Glutamatergic neuron (in vitro differentiated cells): Measurements from ENCODE around the gene TOMM40. TPM values are rescaled to one million over a fixed set of nuclear protein-coding genes. Genes with fewer than 3 reads are reported as not detected.
A peak's percentile ranks its signal among the peaks of the same experiment; 100 is the strongest.
"Not testable (repeated sequence)": the region's sequence is repeated elsewhere in the genome, so short reads cannot be mapped to it uniquely, and the experiment has no call there.

ENCODE experiments used
- DNase-seq: peaks from one replicate; pipeline ENCODE4 v3.0.0; 2022
- H3K27ac Mint-ChIP-seq: one replicate; pipeline ENCODE4 v1.8.0; 2020; ENCODE audit warnings: mild to moderate bottlenecking, mixed read lengths, inconsistent platforms; ENCODE audit not compliant: unreplicated experiment
- H3K27me3 Mint-ChIP-seq: one replicate; pipeline ENCODE4 v1.8.0; 2020; ENCODE audit warnings: mild to moderate bottlenecking, moderate library complexity, mixed read lengths, inconsistent platforms; ENCODE audit not compliant: unreplicated experiment
- H3K36me3 Mint-ChIP-seq: one replicate; pipeline ENCODE4 v1.8.0; 2020; ENCODE audit warnings: mild to moderate bottlenecking, mixed read lengths, inconsistent platforms; ENCODE audit not compliant: unreplicated experiment
- H3K4me1 Mint-ChIP-seq: one replicate; pipeline ENCODE4 v1.8.0; 2020; ENCODE audit warnings: mild to moderate bottlenecking, low read depth, mixed read lengths, inconsistent platforms; ENCODE audit not compliant: unreplicated experiment
- H3K4me3 Mint-ChIP-seq: one replicate; pipeline ENCODE4 v1.8.0; 2020; ENCODE audit warnings: mild to moderate bottlenecking, mixed read lengths, inconsistent platforms; ENCODE audit not compliant: unreplicated experiment
- H3K9me3 Mint-ChIP-seq: one replicate; pipeline ENCODE4 v1.8.0; 2020; ENCODE audit warnings: mild to moderate bottlenecking, moderate library complexity, mixed read lengths, inconsistent platforms; ENCODE audit not compliant: unreplicated experiment
- CTCF ChIP-seq: fragments of 200-600 bp; sonication (generic); IDR thresholded peaks from one replicate; pipeline ENCODE4 v1.5.0; 2021; ENCODE audit not compliant: partially characterized antibody, unreplicated experiment
- total RNA-seq: library from RNA; stranded (reverse); fragmentation: NEBNext Ultra II Directional; extraction: Animal tissue kit (Norgen Biotek cat#: 25700); gene quantifications from one replicate; pipeline ENCODE4 v1.2.1, GENCODE V29; 2021; ENCODE audit not compliant: unreplicated experiment

The TOMM40 gene
- total RNA-seq, 1 donor from 2014 or later: 57.8 TPM

GRCh38 chr19:44908836-44909261 is 17.8 kb downstream of the TOMM40 start:
- H3K4me3 Mint-ChIP-seq: no peak overlapping the region
- H3K36me3 Mint-ChIP-seq: no peaks in the 10 kb centered on the region
- DNase-seq: no peak
- peaks cover 4% of the 10 kb centered on the region for H3K9me3 Mint-ChIP-seq
- H3K27me3 Mint-ChIP-seq: peaks cover 4% of the 10 kb centered on the region
- no peaks in the 10 kb centered on the region for H3K4me1 Mint-ChIP-seq
- no peak overlapping the region for H3K27ac Mint-ChIP-seq
- TF ChIP-seq CTCF: no peak

- Mint-ChIP-seq H3K27me3 (peaks cover 6% of the 10 kb centered on the region), H3K9me3 (peaks cover 4% of the 10 kb centered on the region), H3K27ac (no peak overlapping the region), H3K4me1 (peaks cover 3% of the 10 kb centered on the region), H3K4me3 (no peak overlapping the region), H3K36me3 (no peaks in the 10 kb centered on the region)
- no peak for DNase-seq
- TF ChIP-seq CTCF: no peak
Observed at GRCh38 chr19:44909775-44910174, 18.7 kb downstream of the TOMM40 start.

GRCh38 chr19:44911896-44912295 is 20.8 kb downstream of the TOMM40 start:
- not testable (repeated sequence) for H3K4me3 Mint-ChIP-seq, H3K27ac Mint-ChIP-seq, H3K27me3 Mint-ChIP-seq, H3K36me3 Mint-ChIP-seq, DNase-seq, H3K9me3 Mint-ChIP-seq, H3K4me1 Mint-ChIP-seq

GRCh38 chr19:44912854-44913253 is 21.8 kb downstream of the TOMM40 start:
- DNase-seq: no peak
- H3K36me3 Mint-ChIP-seq: no peaks in the 10 kb centered on the region
- H3K27me3 Mint-ChIP-seq: peaks cover 2% of the 10 kb centered on the region
- peaks cover 4% of the 10 kb centered on the region for H3K4me1 Mint-ChIP-seq
- H3K9me3 Mint-ChIP-seq: peaks cover 3% of the 10 kb centered on the region
- H3K27ac Mint-ChIP-seq: no peak overlapping the region
- no peak for TF ChIP-seq CTCF
- no peak overlapping the region for H3K4me3 Mint-ChIP-seq

DNA sequence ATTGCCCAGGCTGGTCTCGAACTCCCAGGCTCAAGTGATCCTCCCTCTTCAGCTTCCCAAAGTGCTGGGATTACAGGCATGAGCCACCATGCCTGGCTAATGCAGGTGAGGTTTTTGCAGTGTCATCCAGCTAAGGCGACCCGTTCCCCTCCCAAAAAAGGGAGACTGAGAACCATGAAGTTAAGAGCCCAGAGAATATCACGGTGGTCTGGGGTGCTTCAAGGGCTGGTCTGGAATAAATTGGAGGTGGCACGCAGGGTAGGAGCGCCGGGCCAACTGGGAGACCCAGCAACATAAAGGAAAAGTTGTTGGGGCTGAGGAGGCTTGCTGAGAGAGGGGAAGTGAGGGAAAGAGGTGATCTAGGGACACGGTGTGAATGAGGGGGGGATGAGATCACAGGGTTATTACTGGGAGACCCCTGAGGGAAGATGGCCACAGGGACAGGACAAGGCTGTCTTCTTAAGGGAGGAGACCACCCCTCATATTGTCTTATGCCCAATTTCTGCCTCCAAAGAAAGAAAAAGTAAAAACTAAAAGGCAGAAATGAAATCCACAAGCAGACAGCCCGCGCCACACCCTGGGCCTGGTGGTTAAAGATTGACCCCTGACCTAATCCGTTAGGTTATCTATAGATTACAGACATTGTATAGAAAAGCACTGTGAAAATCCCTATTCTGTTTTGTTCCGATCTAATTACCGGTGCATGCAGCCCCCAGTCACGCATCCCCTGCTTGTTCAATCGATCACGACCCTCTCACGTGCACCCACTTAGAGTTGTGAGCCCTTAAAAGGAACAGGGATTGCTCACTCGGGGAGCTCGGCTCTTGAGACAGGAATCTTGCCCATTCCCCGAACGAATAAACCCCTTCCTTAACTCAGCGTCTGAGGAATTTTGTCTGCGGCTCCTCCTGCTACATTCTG is 22.7 kb downstream of the TOMM40 start:
- not testable (repeated sequence) for DNase-seq

GRCh38 chr19:44914433-44915206 is 23.6 kb downstream of the TOMM40 start, which contains the start of gene APOC1:
Gene APOC1 (plus strand): TSS chr19:44914608. CDS start chr19:44914892, 284 bp downstream.
- Mint-ChIP-seq H3K27ac (peak within 1 kb of the TSS; percentile 89), H3K4me3 (peak within 1 kb of the TSS; percentile 94)
- not testable (repeated sequence) for H3K4me1 Mint-ChIP-seq, H3K36me3 Mint-ChIP-seq, H3K27me3 Mint-ChIP-seq, H3K9me3 Mint-ChIP-seq
- peak; percentile 89 for DNase-seq

More for the DNA sequence above, 22.7 kb downstream of the TOMM40 start:
- not testable (repeated sequence) for H3K9me3 Mint-ChIP-seq, H3K27ac Mint-ChIP-seq, H3K4me1 Mint-ChIP-seq, H3K27me3 Mint-ChIP-seq, H3K36me3 Mint-ChIP-seq
- peak overlapping the region; percentile 94 for H3K4me3 Mint-ChIP-seq
